Keratinocyte (primary cell): ENCODE results near the gene DSG4. TPM values are rescaled to one million over a fixed set of nuclear protein-coding genes. Genes with fewer than 3 reads are reported as not detected.
A peak's percentile ranks its signal among the peaks of the same experiment; 100 is the strongest.
"Not testable (repeated sequence)": the region's sequence is repeated elsewhere in the genome, so short reads cannot be mapped to it uniquely, and the experiment has no call there.

Source experiments
- DNase-seq: peaks from one replicate; pipeline ENCODE4 v3.0.0-alpha.2; 2011; ENCODE audit warnings: low read depth, missing footprints, low spot score
- FAIRE-seq: peaks from 2 replicates; lab custom pipeline; 2011; peaks lifted over from hg19 to GRCh38; lab: Jason Lieb, UNC
- H2AFZ ChIP-seq: 2 replicates; pipeline ENCODE4 v1.6.0; 2012; ENCODE audit warnings: low read length, control low read depth, inconsistent platforms; ENCODE audit not compliant: control insufficient read depth
- H3K27ac ChIP-seq: 2 replicates; pipeline ENCODE4 v1.5.1; 2011; ENCODE audit warnings: low read length; ENCODE audit not compliant: control insufficient read depth, insufficient read depth
- H3K27me3 ChIP-seq: 3 replicates; pipeline ENCODE4 v1.6.0; 2011; ENCODE audit warnings: low read length; ENCODE audit not compliant: control insufficient read depth, insufficient read depth; ENCODE audit errors: extremely low read depth
- H3K36me3 ChIP-seq, 2 experiments: 2 replicates in 1 of 2; 3 replicates in 1 of 2; pipeline ENCODE4 v1.5.1; 2011; ENCODE audit warnings: low read length in 2 of 2, mild to moderate bottlenecking in 1 of 2; ENCODE audit not compliant: control insufficient read depth in 2 of 2, insufficient read depth in 2 of 2; ENCODE audit errors: extremely low read depth in 1 of 2
- H3K4me1 ChIP-seq: 3 replicates; pipeline ENCODE4 v1.5.1; 2011; ENCODE audit warnings: low read length; ENCODE audit not compliant: control insufficient read depth, insufficient read depth; ENCODE audit errors: extremely low read depth
- H3K4me2 ChIP-seq: 3 replicates; pipeline ENCODE4 v1.6.0; 2011; ENCODE audit warnings: low read depth, low read length; ENCODE audit not compliant: control insufficient read depth, insufficient read depth; ENCODE audit errors: extremely low read depth
- H3K4me3 ChIP-seq, 3 experiments: fragments of 200-600 bp in 1 of 3; sonication (generic) in 1 of 3; 2 replicates in 2 of 3; 3 replicates in 1 of 3; pipeline ENCODE4 v1.5.1; 2011 to 2016; ENCODE audit warnings: low read length in 3 of 3, mild to moderate bottlenecking in 3 of 3, control low read depth in 2 of 3, inconsistent platforms in 1 of 3, low read depth in 1 of 3, mixed read lengths in 1 of 3, mixed run types in 1 of 3, moderate library complexity in 1 of 3; ENCODE audit not compliant: control insufficient read depth in 2 of 3, insufficient read depth in 2 of 3; ENCODE audit errors: extremely low read depth in 1 of 3
- H3K79me2 ChIP-seq: 2 replicates; pipeline ENCODE4 v1.6.0; 2012; ENCODE audit warnings: low read length; ENCODE audit not compliant: control insufficient read depth, insufficient read depth
- H3K9ac ChIP-seq: 3 replicates; pipeline ENCODE4 v1.6.0; 2011; ENCODE audit warnings: low read length; ENCODE audit not compliant: control insufficient read depth, insufficient read depth; ENCODE audit errors: extremely low read depth
- H3K9me1 ChIP-seq: 3 replicates; pipeline ENCODE4 v1.6.0; 2011; ENCODE audit warnings: low read length; ENCODE audit not compliant: control insufficient read depth, insufficient read depth; ENCODE audit errors: extremely low read depth
- H3K9me3 ChIP-seq: 2 replicates; pipeline ENCODE4 v1.5.1; 2012; ENCODE audit warnings: low read depth, low read length; ENCODE audit not compliant: control insufficient read depth
- H4K20me1 ChIP-seq: 3 replicates; pipeline ENCODE4 v1.6.0; 2011; ENCODE audit warnings: low read length; ENCODE audit not compliant: control insufficient read depth, insufficient read depth; ENCODE audit errors: extremely low read depth
- CTCF ChIP-seq, 3 experiments: IDR thresholded peaks in 1 of 3; conservative IDR thresholded peaks in 1 of 3; optimal IDR thresholded peaks in 1 of 3; 2 replicates in 2 of 3; 3 replicates in 1 of 3; pipeline versions ENCODE3 to v1.5.1; 2011; ENCODE audit warnings: low read length in 3 of 3, mild to moderate bottlenecking in 3 of 3, moderate library complexity in 2 of 3, control low read depth in 1 of 3, inconsistent platforms in 1 of 3; ENCODE audit not compliant: insufficient read depth in 2 of 3; ENCODE audit errors: extremely low read depth in 1 of 3
- EZH2 ChIP-seq: IDR thresholded peaks from one replicate; pipeline ENCODE4 v1.6.1; 2012; ENCODE audit warnings: inconsistent platforms, mild to moderate bottlenecking, low read length, moderate library complexity
- dilution Hi-C: fragments of 300-500 bp; cut with MboI; formaldehyde crosslinking; loops from one replicate; pipeline ENCODE4 v1.7.0; 2020; ENCODE audit warnings: low sequenced_read_pairs; ENCODE audit not compliant: extremely low pct_ligation_motif_present
- polyA plus RNA-seq, 5 experiments: library from polyadenylated mRNA; depleted of rRNA in 3 of 5; stranded (reverse) in 3 of 5; stranded (forward) in 1 of 5; unstranded in 1 of 5; fragments of >200 nt; gene quantifications; 1 replicate in 1 of 5; 2 replicates in 3 of 5; 3 replicates in 1 of 5; pipeline versions ENCODE4 v1.2.1 to v1.2.3, GENCODE V29; 2011 to 2012; ENCODE audit warnings: missing spikeins in 2 of 5, low read depth in 1 of 5, low replicate concordance in 1 of 5

Gene DSG4
- polyA plus RNA-seq, 1 donor (not counting 4 experiments of a cell fraction or from before 2014, with no cell fraction given): 0.18 TPM

- no peak overlapping the region for H3K4me3 ChIP-seq
- H3K27me3 ChIP-seq: no peaks in the 10 kb centered on the region
- no peaks in the 10 kb centered on the region for H3K79me2 ChIP-seq
- H3K36me3 ChIP-seq: no peaks in the 10 kb centered on the region
- dilution Hi-C loops: no loop called here
- H3K4me1 ChIP-seq: no peaks in the 10 kb centered on the region
- H3K9me3 ChIP-seq: no peaks in the 10 kb centered on the region
- H3K9me1 ChIP-seq: no peaks in the 10 kb centered on the region
- no peak overlapping the region for H3K9ac ChIP-seq
- TF ChIP-seq CTCF (optimal IDR thresholded peaks at IDR 0.05 in 1 of 3, IDR thresholded peaks at IDR 0.05 in 1 of 3, conservative IDR thresholded peaks at IDR 0.05 in 1 of 3; ENCODE audit: extremely low read depth in 1 of 3, insufficient read depth in 2 of 3, low read length in 3 of 3) (no peak), EZH2 (no peak)
- DNase-seq (no peak), FAIRE-seq (no peak)
- H3K4me2 ChIP-seq: no peak overlapping the region
- peak overlapping the region; percentile 37 for H2AFZ ChIP-seq
- no peaks in the 10 kb centered on the region for H4K20me1 ChIP-seq
- H3K27ac ChIP-seq: no peak overlapping the region
Observed at GRCh38 chr18:31343454-31343853, 33.1 kb upstream of the DSG4 start.

- H3K79me2 ChIP-seq, H3K4me1 ChIP-seq, H3K36me3 ChIP-seq, H3K27me3 ChIP-seq, H3K4me3 ChIP-seq, H3K9me1 ChIP-seq, H4K20me1 ChIP-seq, DNase-seq, H2AFZ ChIP-seq, FAIRE-seq, dilution Hi-C loops, H3K9me3 ChIP-seq, H3K27ac ChIP-seq, H3K4me2 ChIP-seq, H3K9ac ChIP-seq: not testable (repeated sequence)
Observed at GRCh38 chr18:31353336-31353735, 23.2 kb upstream of the DSG4 start.

- Histone ChIP-seq H3K4me1 (no peaks in the 10 kb centered on the region), H3K27ac (no peak overlapping the region), H3K9me3 (no peaks in the 10 kb centered on the region), H3K27me3 (no peaks in the 10 kb centered on the region), H3K79me2 (no peaks in the 10 kb centered on the region), H3K36me3 (no peaks in the 10 kb centered on the region), H3K9ac (no peak overlapping the region), H3K4me3 (no peak overlapping the region), H3K9me1 (no peaks in the 10 kb centered on the region), H4K20me1 (no peaks in the 10 kb centered on the region), H3K4me2 (no peak overlapping the region), H2AFZ (no peak overlapping the region)
- FAIRE-seq (no peak), DNase-seq (no peak)
- dilution Hi-C loops: no loop called here
- TF ChIP-seq CTCF (optimal IDR thresholded peaks at IDR 0.05 in 1 of 3, IDR thresholded peaks at IDR 0.05 in 1 of 3, conservative IDR thresholded peaks at IDR 0.05 in 1 of 3; ENCODE audit: extremely low read depth in 1 of 3, insufficient read depth in 2 of 3, low read length in 3 of 3) (no peak), EZH2 (no peak)
Observed at GRCh38 chr18:31354990-31355389, 21.6 kb upstream of the DSG4 start.
